ENCODE results near the gene PPP2CA.

GRCh38 chr5:134273642-134274395 lies 47.9 kb upstream of the PPP2CA start:
- TF ChIP-seq POLR2A (IDR thresholded peaks at IDR 0.05) (no peak), CTCF (IDR thresholded peaks at IDR 0.05 in 8 of 11, conservative IDR thresholded peaks at IDR 0.05 in 3 of 11) (no peak), POLR2AphosphoS5 (IDR thresholded peaks at IDR 0.05) (no peak)

All from spleen (tissue), 7 donors.